Right cardiac atrium (tissue), 5 donors: Measurements from ENCODE around the gene GABARAPL2. TPM values are rescaled to one million over a fixed set of nuclear protein-coding genes. Genes with fewer than 3 reads are reported as not detected.
A peak's percentile ranks its signal among the peaks of the same experiment; 100 is the strongest.

Experiments
- ATAC-seq, 2 donors: fragments of 200-7000 bp; cut with Tn5 transposase; one replicate each; pipeline versions ENCODE4 v1.8.0 to v1.9.1; 2020; ENCODE audit warnings: moderate library complexity in 2 of 2, mild to moderate bottlenecking in 1 of 2
- DNase-seq, 3 donors: peaks; one replicate each; pipeline ENCODE4 v3.0.0-alpha.2; 2020
- H3K27ac ChIP-seq: one replicate; pipeline ENCODE4 v1.5.1; 2013; ENCODE audit warnings: mild to moderate bottlenecking, low read length, control low read depth, moderate library complexity
- H3K27me3 ChIP-seq: one replicate; pipeline ENCODE4 v1.6.1; 2013; ENCODE audit not compliant: control insufficient read depth, insufficient read depth
- H3K4me1 ChIP-seq: one replicate; pipeline ENCODE4 v1.6.1; 2013; ENCODE audit warnings: low read length; ENCODE audit not compliant: control insufficient read depth, insufficient read depth
- H3K4me3 ChIP-seq: one replicate; pipeline ENCODE4 v1.5.1; 2013; ENCODE audit warnings: low read length, control low read depth
- H3K9me3 ChIP-seq: one replicate; pipeline ENCODE4 v1.6.1; 2013; ENCODE audit warnings: low read length; ENCODE audit not compliant: control insufficient read depth
- WGBS: extraction: QIAGEN DNeasy Blood & Tissue Kit; methylation state at CpG from one replicate; pipeline ENCODE4 v1.1.7; 2013; 5-methylcytosine and 5-hydroxymethylcytosine counted together
- intact Hi-C, 4 donors: fragments of 100-400 bp; cut with DNase I; formaldehyde crosslinking; loops; one replicate each; pipeline versions ENCODE4 v1.11.0 to v1.14.0; 2022 to 2023
- long read RNA-seq, 4 donors: library from polyadenylated mRNA; unstranded; transcript quantifications; one replicate each; pipeline ENCODE4 v2.0.0, GENCODE V29; 2020 to 2021
- polyA plus RNA-seq: library from polyadenylated mRNA; stranded (reverse); fragments of 200-250 nt; gene quantifications from one replicate; pipeline ENCODE4 v1.2.3, GENCODE V29; 2013
- total RNA-seq, 4 donors: library from RNA; stranded (reverse); fragmentation: NEBNext Ultra II Directional; extraction: Animal tissue kit (Norgen Biotek cat#: 25700); gene quantifications; one replicate each; pipeline ENCODE4 v1.2.1, GENCODE V29; 2021
- donor health status: healthy with polysubstance abuse.
- donor health status: DM: no; HTN: yes; CAD: no.
- donor health status: DM: no; HTN: no; CAD: no.
- donor health status: DM: no; HTN: yes; CAD: no; lungs with severe emphysema.
- donor health status: DM: yes; HTN: yes; CAD: no.

GABARAPL2 gene
- 100 to 1,000 TPM; 197 to 245 (median 219) TPM for total RNA-seq
- 262 TPM for polyA plus RNA-seq
- long read RNA-seq, donor 1, transcript GABARAPL2-201 (4 exons, 1,002 nt): major isoform, 128 of 130 reads
- long read RNA-seq, donor 1, partial matches to known transcripts: 1 of 130 reads
- long read RNA-seq, donor 1, other reads (novel, unspliced or antisense): 1 of 130 reads
- long read RNA-seq, donor 2, transcript GABARAPL2-201 (4 exons, 1,002 nt): major isoform, 148 of 151 reads
- long read RNA-seq, donor 2, partial matches to known transcripts: 0 of 151 reads
- long read RNA-seq, donor 2, other reads (novel, unspliced or antisense): 1 of 151 reads
- long read RNA-seq, donor 3, transcript GABARAPL2-201 (4 exons, 1,002 nt): major isoform, 168 of 171 reads
- long read RNA-seq, donor 3, partial matches to known transcripts: 0 of 171 reads
- long read RNA-seq, donor 3, other reads (novel, unspliced or antisense): 0 of 171 reads
- long read RNA-seq, donor 4, transcript GABARAPL2-201 (4 exons, 1,002 nt): major isoform, 139 of 141 reads
- long read RNA-seq, donor 4, partial matches to known transcripts: 0 of 141 reads
- long read RNA-seq, donor 4, other reads (novel, unspliced or antisense): 0 of 141 reads

GRCh38 chr16:75566040-75566757, at the start of gene GABARAPL2:
Gene GABARAPL2, plus strand, starts transcription at chr16:75566379. Its CDS starts 108 bp downstream, at chr16:75566487.
- WGBS: under 1% methylated on average over 69 of the region's 69 CpGs
- Histone ChIP-seq H3K4me1 (peaks cover 17% of the 10 kb centered on the region), H3K9me3 (no peaks in the 10 kb centered on the region), H3K27ac (peak within 1 kb of the TSS; percentile 91), H3K4me3 (peak within 1 kb of the TSS; percentile 94), H3K27me3 (no peaks in the 10 kb centered on the region)
- ATAC-seq: peak; percentile 94
- intact Hi-C loops: loop anchor here in 1 of 4 donors (10.0 kb wide), 1 partner anchor 59 kb away; the partner anchor contains the start of gene ADAT1
- peak; percentile 86 to 95 (median 93) for DNase-seq

GRCh38 chr16:75519175-75519574, 47.0 kb upstream of the GABARAPL2 start:
- no peak for DNase-seq
- ATAC-seq: no peak
- Histone ChIP-seq H3K9me3 (no peaks in the 10 kb centered on the region), H3K4me1 (no peaks in the 10 kb centered on the region), H3K4me3 (no peak overlapping the region), H3K27ac (no peak overlapping the region), H3K27me3 (no peaks in the 10 kb centered on the region)
- intact Hi-C loops: loop anchor here in 2 of 4 donors (5.0 kb wide), 2 partner anchors 33 to 38 kb away; partner anchors contain the start of gene TMEM231 (in 1 of the 2)
- WGBS: 96% methylated on average over 6 of the region's 6 CpGs

DNA sequence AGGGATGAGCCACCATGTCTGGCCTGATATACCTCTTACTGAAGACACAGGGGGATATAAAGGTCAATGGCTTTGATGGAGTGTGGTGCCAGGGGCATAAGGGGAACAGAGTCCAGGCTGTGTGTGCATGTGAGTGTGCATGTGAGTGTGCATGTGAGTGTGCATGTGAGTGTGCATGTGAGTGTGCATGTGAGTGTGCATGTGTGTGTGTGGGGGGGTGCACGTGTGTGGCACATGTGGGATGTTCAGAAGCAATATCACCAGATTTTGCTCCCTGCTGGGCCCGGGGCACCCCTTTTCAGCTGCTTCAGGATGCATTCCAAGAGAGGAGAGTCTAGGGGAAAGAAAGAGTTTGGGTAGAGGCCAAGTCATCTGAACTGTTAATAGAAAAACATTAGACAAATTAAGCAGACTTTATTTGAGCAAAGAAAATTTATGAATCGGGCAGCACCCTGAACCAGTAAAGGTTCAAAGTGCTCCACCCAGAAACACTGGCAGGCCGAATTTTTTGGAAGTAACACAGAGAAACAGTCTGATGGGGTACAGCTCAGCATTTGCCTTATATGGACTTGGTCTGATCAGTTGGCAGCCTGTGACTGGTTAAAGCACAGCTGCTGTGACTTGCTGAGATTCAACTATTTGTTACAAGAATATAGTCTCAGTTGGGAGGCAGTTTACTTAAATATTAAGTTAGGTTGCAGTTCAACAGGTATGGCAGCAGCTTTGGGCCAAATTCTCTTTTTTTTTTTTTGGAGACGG, 40.0 kb upstream of the GABARAPL2 start:
- H3K4me3 ChIP-seq: no peak overlapping the region
- H3K27me3 ChIP-seq: no peaks in the 10 kb centered on the region
- no peak for ATAC-seq
- DNase-seq: no peak
- no peaks in the 10 kb centered on the region for H3K4me1 ChIP-seq
- no peak overlapping the region for H3K27ac ChIP-seq
- 87% methylated on average over 5 of the region's 5 CpGs for WGBS
- intact Hi-C loops: no loop called here
- no peaks in the 10 kb centered on the region for H3K9me3 ChIP-seq

GRCh38 chr16:75527825-75528299, 38.3 kb upstream of the GABARAPL2 start:
- Histone ChIP-seq H3K9me3 (no peaks in the 10 kb centered on the region), H3K27ac (no peak overlapping the region), H3K27me3 (no peaks in the 10 kb centered on the region), H3K4me1 (no peaks in the 10 kb centered on the region), H3K4me3 (no peak overlapping the region)
- intact Hi-C loops: no loop called here
- 82% methylated on average over 5 of the region's 5 CpGs for WGBS
- ATAC-seq (no peak), DNase-seq (no peak)

GRCh38 chr16:75529056-75529905, 36.9 kb upstream of the GABARAPL2 start:
- WGBS: 93% methylated on average over 81 of the region's 81 CpGs
- Histone ChIP-seq H3K4me3 (no peak overlapping the region), H3K4me1 (no peaks in the 10 kb centered on the region), H3K27ac (no peak overlapping the region), H3K27me3 (no peaks in the 10 kb centered on the region), H3K9me3 (no peaks in the 10 kb centered on the region)
- intact Hi-C loops: no loop called here
- DNase-seq (no peak), ATAC-seq (no peak)

- intact Hi-C loops: loop anchor here in 2 of 4 donors (10.0 kb wide), 2 partner anchors 45 to 55 kb away; no protein-coding TSS in a partner anchor
- no peak overlapping the region for H3K27ac ChIP-seq
- WGBS: 97% methylated on average over 29 of the region's 29 CpGs
- H3K9me3 ChIP-seq: no peaks in the 10 kb centered on the region
- H3K4me3 ChIP-seq: no peak overlapping the region
- DNase-seq (no peak), ATAC-seq (no peak)
- H3K4me1 ChIP-seq: no peaks in the 10 kb centered on the region
- H3K27me3 ChIP-seq: no peaks in the 10 kb centered on the region
These were observed 36.2 kb upstream of the GABARAPL2 start for GRCh38 chr16:75529959-75530358.

- Histone ChIP-seq H3K27ac (no peak overlapping the region), H3K4me3 (no peak overlapping the region), H3K4me1 (no peaks in the 10 kb centered on the region), H3K9me3 (no peaks in the 10 kb centered on the region), H3K27me3 (no peaks in the 10 kb centered on the region)
- ATAC-seq (no peak), DNase-seq (no peak)
- 88% methylated on average over 8 of the region's 8 CpGs for WGBS
- intact Hi-C loops: loop anchor here in 2 of 4 donors (10.0 kb wide), 2 partner anchors 47 to 57 kb away; no protein-coding TSS in a partner anchor
These were observed 33.9 kb upstream of the GABARAPL2 start for GRCh38 chr16:75532142-75532765.

DNA sequence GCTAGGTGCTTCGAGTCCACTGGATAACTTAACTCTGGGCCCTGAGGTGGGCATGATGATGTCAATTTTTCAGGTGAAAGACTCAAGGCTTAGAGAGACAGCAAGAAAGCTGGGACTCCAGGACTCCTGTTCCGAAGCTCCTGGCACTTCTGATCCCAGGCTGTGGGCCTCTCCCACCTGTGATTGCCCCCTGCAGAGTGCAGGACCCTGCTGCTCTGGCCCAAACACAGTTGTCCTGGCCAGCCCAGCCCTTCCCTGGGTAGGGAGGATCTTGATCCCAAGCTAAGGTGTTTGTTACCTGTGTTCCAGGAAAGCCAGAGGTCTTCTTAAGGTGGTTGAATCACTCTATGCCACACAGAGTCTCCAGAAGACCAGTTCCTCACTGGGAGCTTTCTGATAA, 33.4 kb upstream of the GABARAPL2 start:
- H3K9me3 ChIP-seq: no peaks in the 10 kb centered on the region
- no peaks in the 10 kb centered on the region for H3K4me1 ChIP-seq
- ATAC-seq (no peak), DNase-seq (no peak)
- no peak overlapping the region for H3K27ac ChIP-seq
- intact Hi-C loops: loop anchor here in 2 of 4 donors (10.0 kb wide), 2 partner anchors 48 to 58 kb away; no protein-coding TSS in a partner anchor
- no peaks in the 10 kb centered on the region for H3K27me3 ChIP-seq
- H3K4me3 ChIP-seq: no peak overlapping the region
- 90% methylated on average over 2 of the region's 2 CpGs for WGBS

DNA sequence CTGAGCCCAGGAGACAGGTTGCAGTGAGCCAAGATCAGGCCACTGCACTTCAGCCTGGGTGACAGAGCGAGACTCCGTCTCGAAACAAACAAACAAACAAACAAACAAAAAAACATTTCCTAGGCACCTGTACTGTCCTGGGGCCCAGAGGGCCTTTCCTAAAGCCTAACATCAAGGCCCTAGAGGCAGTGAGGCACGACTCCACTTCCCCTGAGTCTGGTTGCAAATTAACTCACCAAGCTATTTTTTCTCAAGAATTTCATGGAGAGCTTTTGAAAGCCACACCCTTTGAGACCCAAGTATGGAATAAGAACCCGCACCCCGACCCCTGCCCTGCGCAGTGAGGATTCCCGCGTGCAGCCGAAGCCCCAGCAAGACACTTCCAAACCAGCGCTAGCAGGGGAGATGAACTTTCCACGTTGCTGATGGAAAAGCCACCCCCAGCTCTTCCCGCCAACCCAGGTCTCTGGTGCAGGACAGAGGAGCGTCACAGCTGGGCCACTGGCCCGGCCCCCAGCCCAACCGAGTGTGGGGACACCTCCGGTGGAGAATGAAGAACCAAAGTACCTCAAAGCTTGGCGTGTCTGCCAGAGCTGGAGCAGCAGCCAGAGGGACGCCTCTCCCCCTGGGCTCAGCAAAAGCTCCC, 31.5 kb upstream of the GABARAPL2 start:
- H3K4me3 ChIP-seq: no peak overlapping the region
- no peaks in the 10 kb centered on the region for H3K9me3 ChIP-seq
- intact Hi-C loops: loop anchor here in 2 of 4 donors (10.0 kb wide), 2 partner anchors 50 to 60 kb away; no protein-coding TSS in a partner anchor
- no peaks in the 10 kb centered on the region for H3K4me1 ChIP-seq
- WGBS: 80% methylated on average over 19 of the region's 19 CpGs
- H3K27ac ChIP-seq: no peak overlapping the region
- ATAC-seq (no peak), DNase-seq (no peak)
- no peaks in the 10 kb centered on the region for H3K27me3 ChIP-seq
